Measurements from ENCODE around the gene PTPN11.

The PTPN11 gene

GRCh38 chr12:112528521-112528920 lies 109.8 kb downstream of the PTPN11 start:
- Histone ChIP-seq H3F3A (ENCODE audit: control insufficient read depth, insufficient read depth) (no peaks in the 10 kb centered on the region), H3K36me3 (ENCODE audit: control insufficient read depth, low read length) (no peaks in the 10 kb centered on the region), H3K27ac (ENCODE audit: low read depth, low read length) (no peak overlapping the region), H3K79me2 (ENCODE audit: control insufficient read depth, low read length) (no peaks in the 10 kb centered on the region), H3K9me3 (ENCODE audit: control insufficient read depth, insufficient read depth, low read length) (no peaks in the 10 kb centered on the region), H3K4me3 (ENCODE audit: low read length) (no peak overlapping the region), H3K4me1 (ENCODE audit: control insufficient read depth, low read length) (no peaks in the 10 kb centered on the region), H3K4me2 (ENCODE audit: low read length) (no peak overlapping the region), H3K9me2 (replicated peaks; ENCODE audit: control insufficient read depth, low read length) (no peaks in the 10 kb centered on the region), H4K20me1 (ENCODE audit: control insufficient read depth, insufficient read depth, low read depth, low read length) (no peaks in the 10 kb centered on the region), H3K27me3 (ENCODE audit: control insufficient read depth, low read length) (no peaks in the 10 kb centered on the region)
- TF ChIP-seq CTCF (IDR thresholded peaks at IDR 0.05; ENCODE audit: low read depth, low read length, poor library complexity, severe bottlenecking): no peak
- no peak for TF ChIP-seq EZH2phosphoT487 (IDR thresholded peaks at IDR 0.05; ENCODE audit: borderline replicate concordance, low read length)

DNA sequence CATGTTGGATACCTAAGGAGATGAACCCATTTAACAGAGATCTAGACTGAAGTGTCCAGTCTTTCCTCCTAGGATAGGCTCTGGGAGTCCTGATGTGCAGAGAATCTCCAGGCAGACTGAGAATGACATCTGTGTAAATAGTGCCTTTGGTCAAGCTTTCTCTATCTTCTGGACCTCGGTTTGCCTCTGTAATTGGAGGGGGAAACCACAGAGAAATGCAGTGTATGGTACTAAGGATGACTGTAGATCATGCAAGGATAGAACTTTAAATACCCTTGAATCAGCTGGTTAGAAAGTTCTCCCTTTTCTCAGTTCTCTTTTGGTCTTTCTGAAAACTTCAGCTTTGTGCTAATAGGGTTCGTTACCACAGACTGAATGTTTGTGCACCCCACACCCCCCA lies 112.2 kb downstream of the PTPN11 start:
- H3K36me3 ChIP-seq (ENCODE audit: control insufficient read depth, low read length): no peaks in the 10 kb centered on the region
- H3K9me2 ChIP-seq (replicated peaks; ENCODE audit: control insufficient read depth, low read length): no peaks in the 10 kb centered on the region
- H3F3A ChIP-seq (ENCODE audit: control insufficient read depth, insufficient read depth): no peaks in the 10 kb centered on the region
- H4K20me1 ChIP-seq (ENCODE audit: control insufficient read depth, insufficient read depth, low read depth, low read length): no peaks in the 10 kb centered on the region
- H3K27ac ChIP-seq (ENCODE audit: low read depth, low read length): no peak overlapping the region
- H3K4me2 ChIP-seq (ENCODE audit: low read length): no peak overlapping the region
- H3K4me1 ChIP-seq (ENCODE audit: control insufficient read depth, low read length): no peaks in the 10 kb centered on the region
- H3K4me3 ChIP-seq (ENCODE audit: low read length): no peak overlapping the region
- no peaks in the 10 kb centered on the region for H3K79me2 ChIP-seq (ENCODE audit: control insufficient read depth, low read length)
- no peaks in the 10 kb centered on the region for H3K9me3 ChIP-seq (ENCODE audit: control insufficient read depth, insufficient read depth, low read length)
- TF ChIP-seq EZH2phosphoT487 (IDR thresholded peaks at IDR 0.05; ENCODE audit: borderline replicate concordance, low read length): no peak
- TF ChIP-seq CTCF (IDR thresholded peaks at IDR 0.05; ENCODE audit: low read depth, low read length, poor library complexity, severe bottlenecking): no peak
- H3K27me3 ChIP-seq (ENCODE audit: control insufficient read depth, low read length): no peaks in the 10 kb centered on the region

- H3K79me2 ChIP-seq (ENCODE audit: control insufficient read depth, low read length): no peaks in the 10 kb centered on the region
- no peaks in the 10 kb centered on the region for H4K20me1 ChIP-seq (ENCODE audit: control insufficient read depth, insufficient read depth, low read depth, low read length)
- H3K27ac ChIP-seq (ENCODE audit: low read depth, low read length): no peak overlapping the region
- no peaks in the 10 kb centered on the region for H3K4me1 ChIP-seq (ENCODE audit: control insufficient read depth, low read length)
- no peaks in the 10 kb centered on the region for H3K27me3 ChIP-seq (ENCODE audit: control insufficient read depth, low read length)
- H3K4me3 ChIP-seq (ENCODE audit: low read length): no peak overlapping the region
- H3K9me3 ChIP-seq (ENCODE audit: control insufficient read depth, insufficient read depth, low read length): no peaks in the 10 kb centered on the region
- H3F3A ChIP-seq (ENCODE audit: control insufficient read depth, insufficient read depth): no peaks in the 10 kb centered on the region
- no peak for TF ChIP-seq EZH2phosphoT487 (IDR thresholded peaks at IDR 0.05; ENCODE audit: borderline replicate concordance, low read length)
- no peak for TF ChIP-seq CTCF (IDR thresholded peaks at IDR 0.05; ENCODE audit: low read depth, low read length, poor library complexity, severe bottlenecking)
- H3K36me3 ChIP-seq (ENCODE audit: control insufficient read depth, low read length): no peaks in the 10 kb centered on the region
- no peak overlapping the region for H3K4me2 ChIP-seq (ENCODE audit: low read length)
- H3K9me2 ChIP-seq (replicated peaks; ENCODE audit: control insufficient read depth, low read length): no peaks in the 10 kb centered on the region
Observed at GRCh38 chr12:112532106-112532505, 113.4 kb downstream of the PTPN11 start.

DNA sequence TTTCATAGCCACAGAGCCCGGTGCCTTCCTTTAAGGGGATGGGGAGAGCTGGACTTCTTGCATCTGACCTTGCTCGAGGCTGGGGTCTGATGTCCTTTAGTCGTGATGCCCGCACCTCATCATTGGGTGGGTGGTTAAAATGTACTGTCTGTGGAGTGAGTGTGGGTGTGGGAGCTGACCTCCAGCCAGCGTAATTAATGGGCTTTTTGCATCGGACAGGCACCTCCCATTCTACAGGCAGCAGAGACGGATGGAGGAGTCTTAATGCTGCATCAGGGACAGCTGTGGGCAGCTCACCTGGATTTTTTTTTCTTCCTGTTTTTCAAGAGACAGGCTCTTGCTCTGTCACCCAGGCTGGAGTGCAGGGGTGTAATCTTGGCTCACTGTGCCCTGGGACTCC lies 114.8 kb downstream of the PTPN11 start:
- TF ChIP-seq CTCF (IDR thresholded peaks at IDR 0.05; ENCODE audit: low read depth, low read length, poor library complexity, severe bottlenecking) (no peak), EZH2phosphoT487 (IDR thresholded peaks at IDR 0.05; ENCODE audit: borderline replicate concordance, low read length) (no peak)
- no peaks in the 10 kb centered on the region for H3K36me3 ChIP-seq (ENCODE audit: control insufficient read depth, low read length)
- H3K27ac ChIP-seq (ENCODE audit: low read depth, low read length): no peak overlapping the region
- no peak overlapping the region for H3K4me2 ChIP-seq (ENCODE audit: low read length)
- H3K79me2 ChIP-seq (ENCODE audit: control insufficient read depth, low read length): no peaks in the 10 kb centered on the region
- no peaks in the 10 kb centered on the region for H3K9me2 ChIP-seq (replicated peaks; ENCODE audit: control insufficient read depth, low read length)
- H3K9me3 ChIP-seq (ENCODE audit: control insufficient read depth, insufficient read depth, low read length): no peaks in the 10 kb centered on the region
- no peak overlapping the region for H3K4me3 ChIP-seq (ENCODE audit: low read length)
- no peaks in the 10 kb centered on the region for H3F3A ChIP-seq (ENCODE audit: control insufficient read depth, insufficient read depth)
- H4K20me1 ChIP-seq (ENCODE audit: control insufficient read depth, insufficient read depth, low read depth, low read length): no peaks in the 10 kb centered on the region
- H3K4me1 ChIP-seq (ENCODE audit: control insufficient read depth, low read length): no peaks in the 10 kb centered on the region
- no peaks in the 10 kb centered on the region for H3K27me3 ChIP-seq (ENCODE audit: control insufficient read depth, low read length)

Data from DOHH2 (cell line).